Mesothelial cell of epicardium (in vitro differentiated cells): ENCODE measurements around the gene ARHGEF17. TPM values are rescaled to one million over a fixed set of nuclear protein-coding genes. Genes with fewer than 3 reads are reported as not detected.

Experiments used
- DNase-seq, 2 experiments: peaks; one replicate each; pipeline ENCODE4 v3.0.0; 2021; ENCODE audit warnings: low spot score in 2 of 2; ENCODE audit not compliant: unreplicated experiment in 2 of 2
- H3K27ac Mint-ChIP-seq: 2 replicates; pipeline ENCODE4 v1.8.0; 2021; ENCODE audit warnings: mixed read lengths
- H3K27me3 Mint-ChIP-seq: 2 replicates; pipeline ENCODE4 v1.8.0; 2021; ENCODE audit warnings: low read depth, mixed read lengths
- H3K36me3 Mint-ChIP-seq: 2 replicates; pipeline ENCODE4 v1.8.0; 2021; ENCODE audit warnings: mixed read lengths
- H3K4me1 Mint-ChIP-seq: 2 replicates; pipeline ENCODE4 v1.8.0; 2021; ENCODE audit warnings: mixed read lengths
- H3K4me3 Mint-ChIP-seq: 2 replicates; pipeline ENCODE4 v1.8.0; 2021; ENCODE audit warnings: mild to moderate bottlenecking, moderate library complexity, mixed read lengths
- H3K9me3 Mint-ChIP-seq: 2 replicates; pipeline ENCODE4 v1.8.0; 2021; ENCODE audit warnings: mixed read lengths
- CTCF ChIP-seq: fragments of 200-600 bp; sonication (generic); IDR thresholded peaks from one replicate; pipeline ENCODE4 v1.5.0; 2021; ENCODE audit warnings: antibody characterized with exemption; ENCODE audit not compliant: unreplicated experiment
- total RNA-seq: library from RNA; stranded (reverse); gene quantifications from 3 replicates; pipeline ENCODE4 v1.2.1, GENCODE V29; 2021

The ARHGEF17 gene
- total RNA-seq, 1 donor from 2014 or later = 150 TPM

- Mint-ChIP-seq H3K36me3 (peaks cover 1% of the 10 kb centered on the region), H3K4me3 (no peak overlapping the region), H3K27ac (peak overlapping the region; percentile 91), H3K9me3 (no peaks in the 10 kb centered on the region), H3K4me1 (peaks cover 77% of the 10 kb centered on the region), H3K27me3 (no peaks in the 10 kb centered on the region)
- no peak for DNase-seq
- TF ChIP-seq CTCF = no peak
Observed at GRCh38 chr11:73331138-73331916, 23.3 kb downstream of the ARHGEF17 start.

- no peaks in the 10 kb centered on the region for H3K9me3 Mint-ChIP-seq
- no peak for DNase-seq
- no peaks in the 10 kb centered on the region for H3K27me3 Mint-ChIP-seq
- H3K4me3 Mint-ChIP-seq = no peak overlapping the region
- H3K27ac Mint-ChIP-seq = peak overlapping the region; percentile 96
- no peak for TF ChIP-seq CTCF
- peaks cover 5% of the 10 kb centered on the region for H3K36me3 Mint-ChIP-seq
- H3K4me1 Mint-ChIP-seq = peaks cover 70% of the 10 kb centered on the region
Observed at GRCh38 chr11:73333173-73333572, 25.1 kb downstream of the ARHGEF17 start.

GRCh38 chr11:73333640-73334383 is 25.7 kb downstream of the ARHGEF17 start:
- H3K9me3 Mint-ChIP-seq = no peaks in the 10 kb centered on the region
- H3K27ac Mint-ChIP-seq = peak overlapping the region; percentile 96
- no peak overlapping the region for H3K4me3 Mint-ChIP-seq
- peaks cover 3% of the 10 kb centered on the region for H3K36me3 Mint-ChIP-seq
- no peak for TF ChIP-seq CTCF
- H3K4me1 Mint-ChIP-seq = peaks cover 63% of the 10 kb centered on the region
- DNase-seq = no peak
- no peaks in the 10 kb centered on the region for H3K27me3 Mint-ChIP-seq

- Mint-ChIP-seq H3K4me3 (peak overlapping the region; percentile 20), H3K27me3 (no peaks in the 10 kb centered on the region), H3K36me3 (peaks cover 3% of the 10 kb centered on the region), H3K4me1 (peaks cover 59% of the 10 kb centered on the region), H3K9me3 (no peaks in the 10 kb centered on the region), H3K27ac (peak overlapping the region; percentile 96)
- TF ChIP-seq CTCF = no peak
- no peak for DNase-seq
Observed at GRCh38 chr11:73334384-73335203, 26.5 kb downstream of the ARHGEF17 start.

GRCh38 chr11:73335204-73335923 is 27.3 kb downstream of the ARHGEF17 start:
- TF ChIP-seq CTCF = peak; percentile 94
- Mint-ChIP-seq H3K4me1 (peaks cover 52% of the 10 kb centered on the region), H3K36me3 (peaks cover 3% of the 10 kb centered on the region), H3K9me3 (no peaks in the 10 kb centered on the region), H3K27me3 (no peaks in the 10 kb centered on the region), H3K4me3 (no peak overlapping the region), H3K27ac (peak overlapping the region; percentile 85)
- DNase-seq = peak; percentile 66 to 96
